Dermis blood vessel endothelial cell (primary cell): ENCODE data around the gene PNPLA6. TPM values are rescaled to one million over a fixed set of nuclear protein-coding genes. Genes with fewer than 3 reads are reported as not detected.

Source experiments
- DNase-seq: peaks from one replicate; pipeline ENCODE4 v3.0.0; 2010
- total RNA-seq: library from RNA; depleted of rRNA; stranded (reverse); fragments of >200 nt; gene quantifications from 2 replicates; pipeline ENCODE4 v1.2.3, GENCODE V29; 2014

PNPLA6 gene
- total RNA-seq, 1 donor from 2014 or later, result 107 TPM

- DNase-seq, result no peak
These were observed 67.5 kb downstream of the PNPLA6 start for GRCh38 chr19:7602935-7603497.

GRCh38 chr19:7603919-7604318, 68.4 kb downstream of the PNPLA6 start:
- no peak for DNase-seq

DNA sequence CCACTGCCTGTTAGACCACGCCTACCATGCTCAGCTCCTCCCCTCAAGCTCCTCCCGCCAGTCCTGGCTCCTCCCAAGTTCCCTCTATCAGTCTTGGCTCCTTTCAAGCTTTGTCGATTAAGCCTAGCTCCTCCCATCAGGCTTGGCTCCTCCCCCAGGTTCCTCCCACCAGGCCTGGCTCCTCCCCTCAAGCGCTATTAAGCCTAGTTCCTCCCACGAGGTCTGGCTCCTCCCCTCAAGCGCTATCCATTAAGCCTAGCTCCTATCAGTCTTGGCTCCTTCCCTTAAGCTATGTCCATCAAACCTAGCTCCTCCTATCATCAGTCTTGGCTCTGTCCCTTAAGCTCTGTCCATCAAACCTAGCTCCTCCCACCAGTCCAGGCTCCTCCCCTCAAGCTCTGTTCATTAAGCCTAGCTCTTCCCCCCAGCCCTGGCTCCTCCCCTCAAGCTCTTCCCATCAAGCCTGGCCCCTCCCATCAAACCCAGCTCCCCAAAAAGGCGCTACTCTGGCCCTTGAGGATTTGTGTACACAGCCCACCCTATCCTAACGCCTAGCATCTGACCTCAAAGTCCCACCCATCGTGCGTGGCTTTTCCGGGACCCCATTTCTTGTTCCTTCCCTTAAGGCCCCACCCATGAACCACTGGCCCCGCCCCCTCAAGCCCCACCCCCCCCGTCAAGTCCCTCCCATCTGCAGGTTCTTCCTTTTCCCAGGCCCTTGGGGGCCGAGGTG, 70.1 kb downstream of the PNPLA6 start:
- peak; percentile 43 for DNase-seq

GRCh38 chr19:7606289-7606688, 70.8 kb downstream of the PNPLA6 start:
- DNase-seq, result no peak

DNA sequence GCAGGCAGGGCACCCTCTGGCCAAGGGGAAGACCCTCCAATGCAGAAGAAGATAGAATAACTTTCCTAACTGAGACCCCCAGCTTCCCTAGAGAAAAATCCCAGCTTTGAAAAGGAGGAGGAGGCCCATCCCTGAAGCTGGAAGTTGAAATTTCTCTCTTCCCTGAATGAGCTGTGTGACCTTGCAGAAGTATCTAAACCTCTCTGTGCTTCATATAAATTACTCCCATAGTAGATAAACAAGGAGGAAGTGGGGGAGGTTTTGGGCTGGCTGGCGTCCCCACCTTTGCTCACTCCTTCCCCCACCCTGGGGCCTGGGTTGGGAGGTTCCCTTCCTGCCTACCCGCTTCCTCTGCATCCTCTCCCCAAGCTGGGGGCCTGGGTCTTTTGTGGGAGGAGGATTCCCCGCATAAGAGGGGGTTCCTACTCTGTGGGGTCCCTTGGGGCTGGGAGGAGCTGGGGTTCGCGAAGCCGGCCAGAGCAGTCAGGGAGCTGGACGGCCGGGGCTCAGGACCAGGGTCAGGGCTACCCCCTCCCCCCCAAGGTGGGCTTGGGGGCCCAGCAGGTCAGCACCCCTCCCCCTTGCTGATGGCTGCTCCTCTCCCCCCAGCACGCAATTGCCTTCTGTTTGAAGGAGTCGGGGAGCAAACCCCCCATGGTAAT, 71.8 kb downstream of the PNPLA6 start:
- DNase-seq, result no peak

- DNase-seq, result no peak
These were observed 72.5 kb downstream of the PNPLA6 start for GRCh38 chr19:7607874-7608560.

- DNase-seq, result no peak
These were observed 75.1 kb downstream of the PNPLA6 start for GRCh38 chr19:7610491-7611240.

Other genes with a start within 250 kb of the PNPLA6 start
- gene INSR, start 241.3 kb upstream of the PNPLA6 start, total RNA-seq, result 41.7 and 76.2 TPM in 2 replicates
- 37.8 and 45.3 TPM in 2 replicates for gene ARHGEF18, start 186.8 kb upstream of the PNPLA6 start, total RNA-seq
- gene PEX11G, start 46.7 kb upstream of the PNPLA6 start, total RNA-seq, result 2.3 and 2.9 TPM in 2 replicates
- 20.9 and 36.6 TPM in 2 replicates for gene ZNF358, start 19.6 kb upstream of the PNPLA6 start, total RNA-seq
- 2.7 and 3.7 TPM in 2 replicates for gene MCOLN1, start 13.1 kb upstream of the PNPLA6 start, total RNA-seq
- gene CAMSAP3, start 60.1 kb downstream of the PNPLA6 start, total RNA-seq, result under 0.01 and 0.19 TPM in 2 replicates
- 25.2 and 52.9 TPM in 2 replicates for gene XAB2, start 93.8 kb downstream of the PNPLA6 start, total RNA-seq
- 12.7 and 24.7 TPM in 2 replicates for gene PET100, start 94.1 kb downstream of the PNPLA6 start, total RNA-seq
- not detected in 2 replicates for gene PCP2, start 98.0 kb downstream of the PNPLA6 start, total RNA-seq
- gene STXBP2, start 101.4 kb downstream of the PNPLA6 start, total RNA-seq, result 30.8 and 67.1 TPM in 2 replicates
- not detected in 2 replicates for gene RETN, start 133.3 kb downstream of the PNPLA6 start, total RNA-seq
- not detected in 2 replicates for gene MCEMP1, start 141.4 kb downstream of the PNPLA6 start, total RNA-seq
- gene TRAPPC5, start 145.1 kb downstream of the PNPLA6 start, total RNA-seq, result 69.9 and 97.4 TPM in 2 replicates
- gene FCER2, start 166.4 kb downstream of the PNPLA6 start, total RNA-seq, result not detected in 2 replicates
- gene CLEC4G, start 196.4 kb downstream of the PNPLA6 start, total RNA-seq, result not detected in 2 replicates
- under 0.01 TPM in 1 of 2 replicates, not detected in the other for gene CD209, start 211.8 kb downstream of the PNPLA6 start, total RNA-seq
- 5.6 and 25.2 TPM in 2 replicates for gene CLEC4M, start 227.5 kb downstream of the PNPLA6 start, total RNA-seq